ACC112 (cell line): ENCODE data around the gene SLC35G2.
"Not testable (repeated sequence)": the region's sequence is repeated elsewhere in the genome, so short reads cannot be mapped to it uniquely, and the experiment has no call there.

Experiments
- H2AFZ ChIP-seq: fragments of 200-600 bp; sonication (generic); one replicate; pipeline ENCODE4 v1.6.0; 2017; ENCODE audit warnings: antibody characterized with exemption, low read length; ENCODE audit not compliant: unreplicated experiment
- H3K27ac ChIP-seq: fragments of 200-600 bp; sonication (generic); 2 replicates; pipeline ENCODE4 v1.5.1; 2014; ENCODE audit warnings: low read depth, mild to moderate bottlenecking, antibody characterized with exemption, low read length, moderate library complexity
- H3K27me3 ChIP-seq: fragments of 200-600 bp; sonication (generic); 2 replicates; pipeline ENCODE4 v1.6.1; 2014; ENCODE audit warnings: mild to moderate bottlenecking, antibody characterized with exemption, low read length, moderate library complexity, mixed read lengths; ENCODE audit not compliant: insufficient read depth
- H3K36me3 ChIP-seq: fragments of 200-600 bp; sonication (generic); 2 replicates; pipeline ENCODE4 v1.6.1; 2016; ENCODE audit warnings: mild to moderate bottlenecking, antibody characterized with exemption, low read length, moderate library complexity, mixed read lengths; ENCODE audit not compliant: insufficient read depth
- H3K4me1 ChIP-seq: fragments of 200-600 bp; sonication (generic); one replicate; pipeline ENCODE4 v1.6.1; 2016; ENCODE audit warnings: low read length, mixed read lengths; ENCODE audit not compliant: insufficient read depth, unreplicated experiment, control insufficient read depth
- H3K4me3 ChIP-seq: fragments of 200-600 bp; sonication (generic); 2 replicates; pipeline ENCODE4 v1.5.1; 2014; ENCODE audit warnings: mild to moderate bottlenecking, low read depth, low read length
- H3K79me2 ChIP-seq: fragments of 200-600 bp; sonication (generic); one replicate; pipeline ENCODE4 v1.6.0; 2016; ENCODE audit warnings: low read length; ENCODE audit not compliant: control insufficient read depth, unreplicated experiment, insufficient read depth

SLC35G2 gene

GRCh38 chr3:136889947-136890346, 71.0 kb downstream of the SLC35G2 start:
- Histone ChIP-seq H3K79me2 (peaks cover 76% of the 10 kb centered on the region), H2AFZ (no peak overlapping the region), H3K36me3 (peaks cover 8% of the 10 kb centered on the region)

GRCh38 chr3:136891934-136892855, 73.3 kb downstream of the SLC35G2 start:
- H3K79me2 ChIP-seq: peaks cover 75% of the 10 kb centered on the region
- no peak overlapping the region for H3K4me3 ChIP-seq
- H2AFZ ChIP-seq: no peak overlapping the region
- H3K27me3 ChIP-seq: no peaks in the 10 kb centered on the region
- peaks cover 15% of the 10 kb centered on the region for H3K4me1 ChIP-seq
- H3K36me3 ChIP-seq: peaks cover 9% of the 10 kb centered on the region
- H3K27ac ChIP-seq: no peak overlapping the region

More at GRCh38 chr3:136889947-136890346, 71.0 kb downstream of the SLC35G2 start:
- H3K27me3 ChIP-seq: no peaks in the 10 kb centered on the region
- no peak overlapping the region for H3K4me3 ChIP-seq
- H3K4me1 ChIP-seq: peaks cover 15% of the 10 kb centered on the region
- no peak overlapping the region for H3K27ac ChIP-seq

DNA sequence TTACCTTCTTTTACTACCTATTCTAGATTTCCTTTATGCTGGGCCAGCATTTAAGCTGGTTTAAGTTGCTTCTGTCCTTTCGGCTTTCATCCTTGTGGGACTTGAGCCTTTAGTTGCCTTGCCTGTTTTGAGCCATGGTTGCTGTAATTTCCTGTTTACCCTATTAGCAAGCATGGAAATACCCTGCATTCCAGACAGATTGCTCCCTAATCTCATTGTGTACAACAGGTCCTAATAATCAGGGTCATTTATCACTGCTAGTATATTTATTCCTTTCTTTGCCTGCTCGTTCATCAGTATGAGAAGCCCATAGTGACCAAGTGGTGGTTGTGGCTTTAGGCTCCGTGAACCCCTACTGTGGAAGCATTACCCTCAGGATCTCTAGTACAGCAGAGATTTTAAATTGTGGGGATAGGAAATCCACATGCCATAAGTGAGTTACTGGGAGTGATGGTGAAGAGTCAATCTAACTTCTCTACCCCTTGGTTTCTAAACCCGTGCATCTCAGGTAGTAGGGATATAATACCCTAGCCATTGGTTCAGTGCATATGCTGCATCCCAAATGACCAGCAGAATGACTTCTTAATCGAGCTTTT, 75.0 kb downstream of the SLC35G2 start:
- H3K79me2 ChIP-seq: peaks cover 73% of the 10 kb centered on the region
- no peaks in the 10 kb centered on the region for H3K27me3 ChIP-seq
- H3K4me3 ChIP-seq: 0 out of 2 replicates have a peak overlapping the region, but pooled peaks have one; percentile 1
- peaks cover 9% of the 10 kb centered on the region; the same call in 1 of the 2 replicates for H3K36me3 ChIP-seq
- peak overlapping the region; percentile 55 for H3K27ac ChIP-seq
- H3K4me1 ChIP-seq: peaks cover 15% of the 10 kb centered on the region
- H2AFZ ChIP-seq: no peak overlapping the region

- H3K27ac ChIP-seq: not testable (repeated sequence)
- Histone ChIP-seq H3K4me1 (peaks cover 15% of the 10 kb centered on the region), H3K79me2 (peaks cover 78% of the 10 kb centered on the region)
Observed at GRCh38 chr3:136897171-136897570, 78.2 kb downstream of the SLC35G2 start.

GRCh38 chr3:136898549-136898948, 79.6 kb downstream of the SLC35G2 start:
- H2AFZ ChIP-seq: no peak overlapping the region
- H3K79me2 ChIP-seq: peaks cover 78% of the 10 kb centered on the region
- no peaks in the 10 kb centered on the region for H3K27me3 ChIP-seq
- no peak overlapping the region for H3K27ac ChIP-seq
- peaks cover 10% of the 10 kb centered on the region for H3K4me1 ChIP-seq
- no peak overlapping the region for H3K4me3 ChIP-seq
- H3K36me3 ChIP-seq: peaks cover 15% of the 10 kb centered on the region

More at GRCh38 chr3:136897171-136897570, 78.2 kb downstream of the SLC35G2 start:
- H3K36me3 ChIP-seq: peaks cover 15% of the 10 kb centered on the region
- H2AFZ ChIP-seq, H3K4me3 ChIP-seq, H3K27me3 ChIP-seq: not testable (repeated sequence)

DNA sequence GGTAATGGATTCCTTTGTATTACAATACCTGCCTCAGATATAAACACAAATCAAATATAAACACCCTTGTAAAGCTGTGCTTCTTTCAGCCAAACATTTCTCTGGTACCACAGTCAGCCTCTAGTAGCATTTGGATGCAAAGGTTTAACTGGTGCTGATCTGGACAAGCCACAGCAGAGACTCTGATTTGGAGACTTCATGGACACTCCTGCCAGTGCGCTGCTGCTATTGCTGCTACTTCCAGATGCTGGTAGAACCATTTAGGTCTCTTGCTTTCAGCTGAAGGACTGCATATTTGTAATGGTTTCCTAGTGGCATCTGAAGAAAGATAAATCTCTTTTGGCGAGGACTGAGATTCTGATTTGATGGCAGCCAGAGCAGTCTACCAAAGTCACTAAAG, 80.0 kb downstream of the SLC35G2 start:
- peaks cover 15% of the 10 kb centered on the region for H3K36me3 ChIP-seq
- no peak overlapping the region for H3K4me3 ChIP-seq
- no peak overlapping the region for H3K27ac ChIP-seq
- H2AFZ ChIP-seq: no peak overlapping the region
- peaks cover 78% of the 10 kb centered on the region for H3K79me2 ChIP-seq
- H3K27me3 ChIP-seq: no peaks in the 10 kb centered on the region
- H3K4me1 ChIP-seq: peaks cover 6% of the 10 kb centered on the region

DNA sequence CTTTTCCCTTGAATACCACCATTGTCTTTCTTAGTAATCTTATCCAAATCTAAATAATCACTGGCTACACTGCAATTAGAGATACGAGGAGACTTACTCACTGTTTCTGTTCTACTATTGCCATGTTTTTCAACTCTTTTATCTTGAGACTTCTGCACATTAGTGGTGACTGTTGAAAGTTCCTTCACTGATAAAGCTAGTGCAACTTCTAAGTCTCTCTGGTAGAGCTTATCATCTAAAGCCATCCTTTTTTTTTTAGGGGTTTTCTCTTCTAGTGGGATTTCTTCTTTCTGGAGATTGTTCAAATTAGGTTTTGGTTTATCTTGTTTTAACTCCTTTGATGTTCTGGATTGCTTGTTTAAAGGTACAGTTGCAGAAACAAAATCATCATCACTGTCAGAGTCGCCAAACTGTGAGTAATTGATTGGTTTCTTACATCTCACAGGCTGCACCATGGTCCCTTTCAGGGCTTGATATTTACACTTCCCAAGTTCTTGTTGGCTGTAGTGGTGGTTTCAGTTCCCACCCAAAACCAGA, 80.8 kb downstream of the SLC35G2 start:
- Histone ChIP-seq H3K27ac (no peak overlapping the region), H3K36me3 (peaks cover 15% of the 10 kb centered on the region), H3K27me3 (no peaks in the 10 kb centered on the region), H2AFZ (no peak overlapping the region), H3K4me3 (no peak overlapping the region), H3K4me1 (no peaks in the 10 kb centered on the region), H3K79me2 (peaks cover 78% of the 10 kb centered on the region)

- H3K27me3 ChIP-seq, H3K4me1 ChIP-seq, H3K27ac ChIP-seq, H3K4me3 ChIP-seq, H2AFZ ChIP-seq: not testable (repeated sequence)
- Histone ChIP-seq H3K79me2 (peaks cover 86% of the 10 kb centered on the region), H3K36me3 (peaks cover 19% of the 10 kb centered on the region)
Observed at GRCh38 chr3:136900694-136901093, 81.8 kb downstream of the SLC35G2 start.

DNA sequence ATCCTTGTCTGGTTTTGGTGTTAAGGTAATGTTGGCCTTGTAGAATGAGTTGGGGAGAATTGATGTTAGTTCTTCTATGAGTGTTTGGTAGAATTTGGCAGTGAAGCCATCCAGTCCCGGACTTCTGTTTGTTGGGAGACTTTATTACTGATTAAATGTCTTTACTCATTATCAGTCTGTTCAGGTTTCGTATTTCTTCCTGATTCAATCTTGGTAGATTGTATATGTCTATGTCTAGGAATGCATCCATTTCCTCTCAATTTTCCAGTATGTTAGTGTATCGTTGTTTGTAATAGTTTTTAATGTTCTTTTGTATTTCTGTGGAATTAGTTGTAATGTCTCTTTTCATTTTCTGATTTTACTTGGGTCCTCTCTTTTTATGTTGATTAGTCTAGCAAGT, 82.5 kb downstream of the SLC35G2 start:
- peaks cover 19% of the 10 kb centered on the region for H3K36me3 ChIP-seq
- H3K4me1 ChIP-seq: no peaks in the 10 kb centered on the region
- no peak overlapping the region for H3K27ac ChIP-seq
- H2AFZ ChIP-seq: no peak overlapping the region
- H3K4me3 ChIP-seq: no peak overlapping the region
- H3K79me2 ChIP-seq: peaks cover 87% of the 10 kb centered on the region
- H3K27me3 ChIP-seq: no peaks in the 10 kb centered on the region

DNA sequence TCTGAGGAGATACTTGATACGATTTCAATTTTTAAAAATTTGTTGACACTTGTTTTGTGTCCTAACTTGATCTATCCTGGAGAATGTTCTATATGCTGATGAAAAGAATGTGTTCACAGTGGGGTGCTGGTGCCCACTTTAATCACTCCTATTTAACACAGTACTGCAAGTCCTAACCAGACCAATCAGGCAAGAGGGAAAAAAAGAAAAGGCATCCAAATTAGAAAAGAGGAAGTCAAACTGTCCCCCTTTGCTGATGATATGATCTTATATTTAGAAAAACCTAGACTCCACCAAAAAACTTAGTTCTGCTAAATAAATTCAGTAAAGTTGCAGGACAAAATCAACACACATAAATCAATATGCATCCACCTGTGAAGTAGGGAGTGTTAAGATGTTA, 83.6 kb downstream of the SLC35G2 start:
- H3K27me3 ChIP-seq, H3K4me1 ChIP-seq, H3K27ac ChIP-seq, H3K4me3 ChIP-seq, H2AFZ ChIP-seq: not testable (repeated sequence)
- peaks cover 93% of the 10 kb centered on the region for H3K79me2 ChIP-seq
- H3K36me3 ChIP-seq: peaks cover 12% of the 10 kb centered on the region
